IPS-18c (cell line): Measurements from ENCODE around the gene APBA1.

Source experiments
- H3K4me3 ChIP-seq: 2 replicates; pipeline ENCODE4 v1.7.0; 2013; ENCODE audit warnings: low read depth, mild to moderate bottlenecking, low read length, moderate library complexity; ENCODE audit not compliant: insufficient read depth
- H3K9me3 ChIP-seq: one replicate; pipeline ENCODE4 v1.6.1; 2013; ENCODE audit warnings: mild to moderate bottlenecking, low read length, moderate library complexity; ENCODE audit not compliant: control insufficient read depth, insufficient read depth

Gene APBA1

GRCh38 chr9:69572611-69573010 lies 99.6 kb downstream of the APBA1 start:
- no peaks in the 10 kb centered on the region for H3K9me3 ChIP-seq
- H3K4me3 ChIP-seq, result no peak overlapping the region

GRCh38 chr9:69571032-69571431 lies 101.1 kb downstream of the APBA1 start:
- no peaks in the 10 kb centered on the region for H3K9me3 ChIP-seq
- no peak overlapping the region for H3K4me3 ChIP-seq

- Histone ChIP-seq H3K9me3 (no peaks in the 10 kb centered on the region), H3K4me3 (no peak overlapping the region)
Measured at GRCh38 chr9:69569738-69570451, 102.3 kb downstream of the APBA1 start.

- H3K9me3 ChIP-seq, result no peaks in the 10 kb centered on the region
- no peak overlapping the region for H3K4me3 ChIP-seq
Measured at GRCh38 chr9:69564557-69564956, 107.6 kb downstream of the APBA1 start.

GRCh38 chr9:69559126-69559525 lies 113.0 kb downstream of the APBA1 start:
- no peaks in the 10 kb centered on the region for H3K9me3 ChIP-seq

GRCh38 chr9:69556707-69557106 lies 115.5 kb downstream of the APBA1 start:
- H3K4me3 ChIP-seq, result no peak overlapping the region
- no peaks in the 10 kb centered on the region for H3K9me3 ChIP-seq

More at GRCh38 chr9:69559126-69559525, 113.0 kb downstream of the APBA1 start:
- no peak overlapping the region for H3K4me3 ChIP-seq

GRCh38 chr9:69555802-69556201 lies 116.4 kb downstream of the APBA1 start:
- Histone ChIP-seq H3K9me3 (no peaks in the 10 kb centered on the region), H3K4me3 (no peak overlapping the region)

- Histone ChIP-seq H3K9me3 (no peaks in the 10 kb centered on the region), H3K4me3 (no peak overlapping the region)
Measured at GRCh38 chr9:69554945-69555344, 117.2 kb downstream of the APBA1 start.

GRCh38 chr9:69549310-69550202 lies 122.6 kb downstream of the APBA1 start:
- no peaks in the 10 kb centered on the region for H3K9me3 ChIP-seq
- no peak overlapping the region for H3K4me3 ChIP-seq

- Histone ChIP-seq H3K9me3 (no peaks in the 10 kb centered on the region), H3K4me3 (no peak overlapping the region)
Measured at GRCh38 chr9:69548681-69549080, 123.5 kb downstream of the APBA1 start.

- H3K4me3 ChIP-seq, result no peak overlapping the region
Measured at GRCh38 chr9:69546265-69546664, 125.9 kb downstream of the APBA1 start.

GRCh38 chr9:69542942-69543704 lies 129.0 kb downstream of the APBA1 start:
- no peak overlapping the region for H3K4me3 ChIP-seq
- no peaks in the 10 kb centered on the region for H3K9me3 ChIP-seq

More at GRCh38 chr9:69546265-69546664, 125.9 kb downstream of the APBA1 start:
- H3K9me3 ChIP-seq, result no peaks in the 10 kb centered on the region

GRCh38 chr9:69542058-69542457 lies 130.1 kb downstream of the APBA1 start:
- no peaks in the 10 kb centered on the region for H3K9me3 ChIP-seq
- no peak overlapping the region for H3K4me3 ChIP-seq

GRCh38 chr9:69535911-69536310 lies 136.3 kb downstream of the APBA1 start:
- Histone ChIP-seq H3K9me3 (no peaks in the 10 kb centered on the region), H3K4me3 (no peak overlapping the region)

GRCh38 chr9:69535286-69535832 lies 136.8 kb downstream of the APBA1 start:
- Histone ChIP-seq H3K9me3 (no peaks in the 10 kb centered on the region), H3K4me3 (no peak overlapping the region)

GRCh38 chr9:69532396-69532795 lies 139.8 kb downstream of the APBA1 start:
- Histone ChIP-seq H3K9me3 (no peaks in the 10 kb centered on the region), H3K4me3 (no peak overlapping the region)

GRCh38 chr9:69527454-69527853 lies 144.7 kb downstream of the APBA1 start:
- Histone ChIP-seq H3K4me3 (no peak overlapping the region), H3K9me3 (no peaks in the 10 kb centered on the region)
